Activated CD4-positive, alpha-beta T cell treated with anti-CD3 and anti-CD28 coated beads for 24 hours (primary cell): ENCODE results near the gene ASS1.

Source experiments
- DNase-seq, 2 donors: peaks; one replicate each; pipeline ENCODE4 v3.0.0-alpha.2; 2020; ENCODE audit warnings: low read depth in 2 of 2

The ASS1 gene

GRCh38 chr9:130531670-130532069 lies 86.9 kb downstream of the ASS1 start:
- no peak for DNase-seq

- DNase-seq: no peak
Measured at GRCh38 chr9:130532426-130533080, 87.8 kb downstream of the ASS1 start.

GRCh38 chr9:130535818-130536521 lies 91.2 kb downstream of the ASS1 start:
- DNase-seq: no peak

- no peak for DNase-seq
Measured at GRCh38 chr9:130536701-130537107, 91.9 kb downstream of the ASS1 start.

- no peak for DNase-seq
Measured at GRCh38 chr9:130537346-130538050, 92.7 kb downstream of the ASS1 start.

GRCh38 chr9:130539420-130540223 lies 94.9 kb downstream of the ASS1 start:
- DNase-seq: no peak

- no peak for DNase-seq
Measured at GRCh38 chr9:130541533-130541932, 96.8 kb downstream of the ASS1 start.

GRCh38 chr9:130542038-130542437 lies 97.3 kb downstream of the ASS1 start:
- no peak for DNase-seq

- DNase-seq: no peak
Measured at GRCh38 chr9:130542457-130543228, 97.9 kb downstream of the ASS1 start.

GRCh38 chr9:130543368-130543767 lies 98.6 kb downstream of the ASS1 start:
- no peak for DNase-seq

- DNase-seq: no peak
Measured at GRCh38 chr9:130543859-130544258, 99.1 kb downstream of the ASS1 start.

GRCh38 chr9:130544364-130544763 lies 99.6 kb downstream of the ASS1 start:
- no peak for DNase-seq

GRCh38 chr9:130548103-130548502 lies 103.3 kb downstream of the ASS1 start:
- DNase-seq: no peak

GRCh38 chr9:130549093-130549735 lies 104.5 kb downstream of the ASS1 start:
- DNase-seq: no peak
